Vagina (tissue), 2 donors: Measurements from ENCODE around the gene PRMT6.

Source experiments
- CTCF ChIP-seq, 3 experiments: fragments of 450-650 bp in 2 of 3; fragments of 200-600 bp in 1 of 3; sonication (generic) in 1 of 3; IDR thresholded peaks; one replicate each; pipeline ENCODE4 v1.5.1; 2017 to 2019; ENCODE audit warnings: antibody characterized with exemption in 3 of 3, mild to moderate bottlenecking in 2 of 3, moderate library complexity in 2 of 3
- POLR2A ChIP-seq, 2 donors: fragments of 450-650 bp; IDR thresholded peaks; one replicate each; pipeline ENCODE4 v1.6.1; 2017; ENCODE audit warnings: antibody characterized with exemption in 2 of 2, mild to moderate bottlenecking in 2 of 2, moderate library complexity in 2 of 2
- POLR2AphosphoS5 ChIP-seq, 2 donors: sonication (generic); formaldehyde crosslinking; IDR thresholded peaks; one replicate each; pipeline ENCODE4 v1.9.0; 2017; ENCODE audit warnings: antibody characterized with exemption in 2 of 2, mild to moderate bottlenecking in 2 of 2, low read depth in 1 of 2; ENCODE audit not compliant: insufficient read depth in 1 of 2

- TF ChIP-seq CTCF (IDR thresholded peaks at IDR 0.05) (no peak), POLR2A (IDR thresholded peaks at IDR 0.05) (no peak), POLR2AphosphoS5 (IDR thresholded peaks at IDR 0.05; ENCODE audit: insufficient read depth in 1 of 2, low read depth in 1 of 2) (no peak)
Observed at GRCh38 chr1:107051266-107051665, 5.2 kb upstream of the PRMT6 start.
